ENCODE measurements around the gene RIN2.
"Not testable (repeated sequence)": the region's sequence is repeated elsewhere in the genome, so short reads cannot be mapped to it uniquely, and the experiment has no call there.

The RIN2 gene

DNA sequence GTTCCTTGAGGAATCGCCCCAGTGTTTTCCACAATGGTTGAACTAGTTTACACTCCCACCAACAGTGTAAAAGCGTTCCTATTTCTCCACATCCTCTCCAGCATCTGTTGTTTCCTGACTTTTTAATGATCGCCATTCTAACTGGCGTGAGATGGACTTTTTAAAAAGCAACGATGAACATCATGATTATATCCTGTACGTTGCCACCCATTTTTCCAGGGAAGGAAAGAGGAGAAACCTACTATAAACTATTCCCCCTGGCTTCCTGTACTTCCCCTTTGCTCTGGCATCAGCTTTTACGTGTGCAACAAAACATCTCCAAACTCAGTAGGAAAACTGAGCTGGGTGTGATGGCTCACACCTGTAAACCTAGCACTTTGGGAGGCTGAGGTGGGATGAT, 48.2 kb downstream of the RIN2 start:
- H3K4ac ChIP-seq (ENCODE audit: low read depth, low read length); H4K8ac ChIP-seq (ENCODE audit: low read depth, low read length); H3K4me2 ChIP-seq (ENCODE audit: low read length); H3K9ac ChIP-seq (ENCODE audit: low read length); H2AK5ac ChIP-seq (ENCODE audit: low read length); H3K79me1 ChIP-seq (ENCODE audit: low read length); H3K36me3 ChIP-seq (ENCODE audit: control insufficient read depth, insufficient read depth, low read length); H3K27ac ChIP-seq (ENCODE audit: low read depth, low read length); H3K27me3 ChIP-seq (ENCODE audit: insufficient read depth, low read length, poor library complexity); DNase-seq; H2BK120ac ChIP-seq (ENCODE audit: low read depth, low read length); H2BK15ac ChIP-seq (replicated peaks; ENCODE audit: low read depth); H3K4me3 ChIP-seq (ENCODE audit: low read length); H3K56ac ChIP-seq (ENCODE audit: low read length); H3K18ac ChIP-seq (ENCODE audit: low read length); H3K23ac ChIP-seq (ENCODE audit: low read length); H3K4me1 ChIP-seq (ENCODE audit: control insufficient read depth, low read depth, low read length); H2BK5ac ChIP-seq (ENCODE audit: low read length); H4K5ac ChIP-seq (ENCODE audit: low read length); H3K79me2 ChIP-seq (ENCODE audit: control insufficient read depth, insufficient read depth, low read length): not testable (repeated sequence)
- WGBS (ENCODE audit: extremely low coverage, insufficient coverage, low lambda C conversion rate), result no CpG with 5 or more reads among the region's 7 CpGs

DNA sequence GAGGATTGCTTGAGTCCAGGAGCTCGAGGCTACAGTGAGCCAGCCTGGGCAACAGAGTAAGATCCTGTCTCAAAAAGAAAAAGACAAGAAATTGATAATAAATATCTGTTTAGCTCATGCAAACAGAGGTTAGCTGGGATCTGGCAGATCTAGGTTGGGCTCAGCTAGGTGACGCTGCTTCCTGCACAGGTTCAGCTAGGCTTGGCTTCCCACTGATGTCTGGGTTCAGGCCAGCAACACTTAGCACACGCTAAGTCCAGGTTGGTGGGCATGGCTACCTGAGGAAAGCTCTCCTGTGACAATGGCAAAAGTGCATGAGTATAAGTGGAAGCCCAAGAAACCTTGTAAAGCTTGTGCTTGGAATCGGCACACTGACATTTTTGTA, 48.7 kb downstream of the RIN2 start:
- WGBS (ENCODE audit: extremely low coverage, insufficient coverage, low lambda C conversion rate), result no CpG with 5 or more reads among the region's 4 CpGs
- Histone ChIP-seq H3K4me2 (ENCODE audit: low read length) (no peak overlapping the region), H2AK5ac (ENCODE audit: low read length) (no peak overlapping the region)

DNA sequence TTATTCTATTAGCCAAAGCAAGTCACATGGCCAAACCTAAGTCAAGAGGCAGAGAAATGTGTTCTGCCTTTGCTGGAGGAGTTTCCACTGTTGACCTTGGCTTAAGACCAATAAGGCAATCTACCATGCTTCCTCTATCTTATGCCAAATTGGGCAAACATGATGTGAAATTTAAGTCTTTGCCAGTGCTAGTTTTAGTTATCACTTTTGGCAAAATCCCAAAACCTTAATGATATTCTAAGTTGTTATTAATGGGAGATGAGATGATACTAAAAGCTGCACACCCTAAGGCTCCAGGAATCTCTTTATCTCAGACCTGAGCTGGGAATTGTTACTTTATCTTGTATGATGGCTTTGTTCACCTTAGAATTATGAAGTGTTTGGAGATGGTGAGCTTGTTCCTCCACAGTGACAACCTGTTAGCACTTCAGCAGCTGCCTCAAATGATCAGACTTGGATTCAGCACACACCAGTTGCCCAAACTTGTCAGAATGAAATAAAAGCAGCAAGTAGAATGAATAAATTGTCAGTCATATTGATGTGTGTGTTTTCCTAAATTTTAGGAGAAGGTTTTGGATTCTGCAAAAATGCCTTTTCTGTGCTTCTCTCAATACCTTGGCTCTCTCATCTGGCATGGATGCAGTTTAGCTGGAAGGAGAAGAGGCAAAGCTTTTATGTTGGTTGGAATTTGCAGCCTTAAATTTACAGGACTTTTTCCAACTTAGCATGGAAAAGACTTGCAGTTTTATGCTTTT, 49.3 kb downstream of the RIN2 start:
- no peak overlapping the region for H3K27ac ChIP-seq (ENCODE audit: low read depth, low read length)
- no peak overlapping the region for H3K18ac ChIP-seq (ENCODE audit: low read length)
- H3K79me1 ChIP-seq (ENCODE audit: low read length), result no peaks in the 10 kb centered on the region
- no peaks in the 10 kb centered on the region for H3K79me2 ChIP-seq (ENCODE audit: control insufficient read depth, insufficient read depth, low read length)
- H3K4me1 ChIP-seq (ENCODE audit: control insufficient read depth, low read depth, low read length), result no peaks in the 10 kb centered on the region
- H4K5ac ChIP-seq (ENCODE audit: low read length), result no peak overlapping the region
- no peaks in the 10 kb centered on the region for H3K36me3 ChIP-seq (ENCODE audit: control insufficient read depth, insufficient read depth, low read length)
- no peak overlapping the region for H3K9ac ChIP-seq (ENCODE audit: low read length)
- no peak overlapping the region for H3K4me3 ChIP-seq (ENCODE audit: low read length)
- no peak overlapping the region for H3K4me2 ChIP-seq (ENCODE audit: low read length)
- H3K23ac ChIP-seq (ENCODE audit: low read length), result no peak overlapping the region
- H3K27me3 ChIP-seq (ENCODE audit: insufficient read depth, low read length, poor library complexity), result no peaks in the 10 kb centered on the region
- H3K56ac ChIP-seq (ENCODE audit: low read length), result no peak overlapping the region
- H2BK5ac ChIP-seq (ENCODE audit: low read length), result no peak overlapping the region
- H2AK5ac ChIP-seq (ENCODE audit: low read length), result no peak overlapping the region
- H3K4ac ChIP-seq (ENCODE audit: low read depth, low read length), result no peak overlapping the region
- H4K8ac ChIP-seq (ENCODE audit: low read depth, low read length), result no peak overlapping the region
- H2BK120ac ChIP-seq (ENCODE audit: low read depth, low read length), result no peak overlapping the region
- H2BK15ac ChIP-seq (replicated peaks; ENCODE audit: low read depth), result no peak overlapping the region
- no peak for DNase-seq

More for the DNA sequence above, 48.7 kb downstream of the RIN2 start:
- H2BK15ac ChIP-seq (replicated peaks; ENCODE audit: low read depth), result no peak overlapping the region
- H3K27me3 ChIP-seq (ENCODE audit: insufficient read depth, low read length, poor library complexity), result no peaks in the 10 kb centered on the region
- no peaks in the 10 kb centered on the region for H3K4me1 ChIP-seq (ENCODE audit: control insufficient read depth, low read depth, low read length)
- H3K4ac ChIP-seq (ENCODE audit: low read depth, low read length), result no peak overlapping the region
- no peak overlapping the region for H2BK5ac ChIP-seq (ENCODE audit: low read length)
- peak overlapping the region; percentile 80 for H3K23ac ChIP-seq (ENCODE audit: low read length)
- no peak overlapping the region for H3K9ac ChIP-seq (ENCODE audit: low read length)
- H3K79me1 ChIP-seq (ENCODE audit: low read length), result no peaks in the 10 kb centered on the region
- H3K36me3 ChIP-seq (ENCODE audit: control insufficient read depth, insufficient read depth, low read length), result no peaks in the 10 kb centered on the region
- H3K4me3 ChIP-seq (ENCODE audit: low read length), result no peak overlapping the region
- H3K18ac ChIP-seq (ENCODE audit: low read length), result no peak overlapping the region
- H3K79me2 ChIP-seq (ENCODE audit: control insufficient read depth, insufficient read depth, low read length), result no peaks in the 10 kb centered on the region
- DNase-seq, result no peak
- H2BK120ac ChIP-seq (ENCODE audit: low read depth, low read length), result no peak overlapping the region
- no peak overlapping the region for H4K8ac ChIP-seq (ENCODE audit: low read depth, low read length)
- H4K5ac ChIP-seq (ENCODE audit: low read length), result no peak overlapping the region
- no peak overlapping the region for H3K56ac ChIP-seq (ENCODE audit: low read length)
- H3K27ac ChIP-seq (ENCODE audit: low read depth, low read length), result no peak overlapping the region

Data from mesendoderm (in vitro differentiated cells).